Suprapubic skin (tissue), 4 donors: Measurements from ENCODE around the gene PIGO. TPM values are rescaled to one million over a fixed set of nuclear protein-coding genes. Genes with fewer than 3 reads are reported as not detected.

ENCODE experiments used
- DNase-seq, 2 donors: peaks; one replicate each; pipeline ENCODE4 v3.0.0-alpha.2; 2019; ENCODE audit warnings: low spot score in 2 of 2
- H3K27ac ChIP-seq: fragments of 200-600 bp; sonication (generic); one replicate; pipeline ENCODE4 v1.5.1; 2019
- H3K27me3 ChIP-seq: fragments of 200-600 bp; sonication (generic); one replicate; pipeline ENCODE4 v1.5.1; 2019
- H3K36me3 ChIP-seq: fragments of 200-600 bp; sonication (generic); one replicate; pipeline ENCODE4 v1.5.1; 2019
- H3K4me1 ChIP-seq: fragments of 200-600 bp; sonication (generic); one replicate; pipeline ENCODE4 v1.5.1; 2019
- H3K4me3 ChIP-seq: fragments of 200-600 bp; sonication (generic); one replicate; pipeline ENCODE4 v1.5.1; 2019; ENCODE audit warnings: mild to moderate bottlenecking
- H3K9me3 ChIP-seq: fragments of 200-600 bp; sonication (generic); one replicate; pipeline ENCODE4 v1.5.1; 2019
- EP300 ChIP-seq: sonication (generic); formaldehyde crosslinking; IDR thresholded peaks from one replicate; pipeline ENCODE4 v1.6.1; 2017; ENCODE audit warnings: antibody characterized with exemption
- POLR2A ChIP-seq, 2 donors: fragments of 450-650 bp; IDR thresholded peaks; one replicate each; pipeline ENCODE4 v1.6.1; 2017; ENCODE audit warnings: antibody characterized with exemption in 2 of 2, mild to moderate bottlenecking in 2 of 2, moderate library complexity in 2 of 2
- POLR2AphosphoS5 ChIP-seq, 3 donors: sonication (generic); formaldehyde crosslinking; IDR thresholded peaks; one replicate each; pipeline ENCODE4 v1.6.1; 2017; ENCODE audit warnings: antibody characterized with exemption in 3 of 3
- WGBS: methylation state at CpG from one replicate; pipeline ENCODE4 v1.1.5; 2018; 5-methylcytosine and 5-hydroxymethylcytosine counted together
- total RNA-seq, 4 donors: library from RNA; depleted of rRNA; stranded (reverse); fragments of >200 nt; gene quantifications; one replicate each; pipeline ENCODE4 v1.1.0, GENCODE V29; 2016
- TF ChIP-seq, protein P1 (sequence below), 2 donors: fragments of 200-600 bp in 1 of 2; fragments of 450-650 bp in 1 of 2; sonication (generic) in 1 of 2; IDR thresholded peaks; one replicate each; pipeline ENCODE4 v1.5.1; 2016 to 2019; ENCODE audit warnings: antibody characterized with exemption in 2 of 2, mild to moderate bottlenecking in 1 of 2, moderate library complexity in 1 of 2

The PIGO gene
- total RNA-seq, 4 donors from 2014 or later = 14.5 to 26.3 (median 23.1) TPM

DNA sequence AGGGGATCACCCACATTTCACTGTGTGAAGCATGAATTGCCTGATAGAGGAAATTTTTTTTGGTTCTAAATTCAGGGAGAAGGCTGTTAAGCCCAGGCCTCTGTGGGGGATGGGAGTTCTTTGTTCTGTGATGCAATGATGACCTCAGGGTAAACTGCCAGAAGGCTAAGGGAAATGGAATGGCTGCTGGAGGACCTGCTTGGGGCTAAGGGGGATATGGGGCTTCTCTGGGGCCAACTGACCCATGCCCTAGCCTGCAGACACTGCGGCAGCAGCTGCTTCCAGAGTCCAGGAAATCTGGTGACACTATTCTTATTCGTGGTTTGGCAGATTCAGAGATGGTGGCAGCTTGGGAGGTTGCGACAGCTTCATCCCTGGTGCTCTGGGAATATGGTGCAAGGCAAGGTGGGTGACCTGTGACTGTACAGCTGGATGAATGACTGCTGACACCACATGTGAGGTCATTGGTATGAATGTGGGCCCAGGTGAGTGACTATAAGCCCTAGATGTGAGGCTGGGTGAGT lies 54.2 kb downstream of the PIGO start:
- no peak overlapping the region for H3K27ac ChIP-seq
- WGBS = 88% methylated on average over 3 of the region's 3 CpGs

More for the DNA sequence above, 54.2 kb downstream of the PIGO start:
- no peak overlapping the region for H3K4me3 ChIP-seq
- DNase-seq = no peak
- H3K36me3 ChIP-seq = peaks cover 26% of the 10 kb centered on the region
- TF ChIP-seq EP300 (no peak), POLR2AphosphoS5 (IDR thresholded peaks at IDR 0.05) (no peak), POLR2A (IDR thresholded peaks at IDR 0.05) (no peak)
- TF ChIP-seq, protein P1, sequence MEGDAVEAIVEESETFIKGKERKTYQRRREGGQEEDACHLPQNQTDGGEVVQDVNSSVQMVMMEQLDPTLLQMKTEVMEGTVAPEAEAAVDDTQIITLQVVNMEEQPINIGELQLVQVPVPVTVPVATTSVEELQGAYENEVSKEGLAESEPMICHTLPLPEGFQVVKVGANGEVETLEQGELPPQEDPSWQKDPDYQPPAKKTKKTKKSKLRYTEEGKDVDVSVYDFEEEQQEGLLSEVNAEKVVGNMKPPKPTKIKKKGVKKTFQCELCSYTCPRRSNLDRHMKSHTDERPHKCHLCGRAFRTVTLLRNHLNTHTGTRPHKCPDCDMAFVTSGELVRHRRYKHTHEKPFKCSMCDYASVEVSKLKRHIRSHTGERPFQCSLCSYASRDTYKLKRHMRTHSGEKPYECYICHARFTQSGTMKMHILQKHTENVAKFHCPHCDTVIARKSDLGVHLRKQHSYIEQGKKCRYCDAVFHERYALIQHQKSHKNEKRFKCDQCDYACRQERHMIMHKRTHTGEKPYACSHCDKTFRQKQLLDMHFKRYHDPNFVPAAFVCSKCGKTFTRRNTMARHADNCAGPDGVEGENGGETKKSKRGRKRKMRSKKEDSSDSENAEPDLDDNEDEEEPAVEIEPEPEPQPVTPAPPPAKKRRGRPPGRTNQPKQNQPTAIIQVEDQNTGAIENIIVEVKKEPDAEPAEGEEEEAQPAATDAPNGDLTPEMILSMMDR (IDR thresholded peaks at IDR 0.05) = no peak
- no peaks in the 10 kb centered on the region for H3K27me3 ChIP-seq
- no peaks in the 10 kb centered on the region for H3K9me3 ChIP-seq
- H3K4me1 ChIP-seq = no peaks in the 10 kb centered on the region

Other genes with a start within 250 kb of the PIGO start
- 1 to 10 TPM in 2 of 4 donors, under 1 TPM in 2; 0.26 to 4.2 (median 1.2) TPM for gene PHF24, start 138.3 kb downstream of the PIGO start, total RNA-seq
- 1 to 10 TPM in 3 of 4 donors, under 1 TPM in 1; 0.98 to 4.7 (median 1.6) TPM for gene DNAJB5, start 106.8 kb downstream of the PIGO start, total RNA-seq
- gene VCP, start 24.0 kb downstream of the PIGO start, total RNA-seq = 100 to 1,000 TPM; 128 to 187 (median 159) TPM
- 10 to 100 TPM; 24.2 to 39.7 (median 28.3) TPM for gene FANCG, start 16.6 kb downstream of the PIGO start, total RNA-seq
- 10 to 100 TPM; 48.8 to 99.2 (median 91.1) TPM for gene STOML2, start 6.5 kb upstream of the PIGO start, total RNA-seq
- 10 to 100 TPM; 16.0 to 21.9 (median 21.4) TPM for gene ATOSB, start 19.3 kb upstream of the PIGO start, total RNA-seq
- 10 to 100 TPM; 27.8 to 43.2 (median 30.6) TPM for gene UNC13B, start 65.4 kb upstream of the PIGO start, total RNA-seq